Hepatic stellate cell (primary cell): ENCODE results near the gene MYBPHL.
"Not testable (repeated sequence)": the region's sequence is repeated elsewhere in the genome, so short reads cannot be mapped to it uniquely, and the experiment has no call there.

Source experiments
- DNase-seq: peaks from one replicate; pipeline ENCODE4 v3.0.0; 2011; ENCODE audit warnings: low spot score

MYBPHL gene

DNA sequence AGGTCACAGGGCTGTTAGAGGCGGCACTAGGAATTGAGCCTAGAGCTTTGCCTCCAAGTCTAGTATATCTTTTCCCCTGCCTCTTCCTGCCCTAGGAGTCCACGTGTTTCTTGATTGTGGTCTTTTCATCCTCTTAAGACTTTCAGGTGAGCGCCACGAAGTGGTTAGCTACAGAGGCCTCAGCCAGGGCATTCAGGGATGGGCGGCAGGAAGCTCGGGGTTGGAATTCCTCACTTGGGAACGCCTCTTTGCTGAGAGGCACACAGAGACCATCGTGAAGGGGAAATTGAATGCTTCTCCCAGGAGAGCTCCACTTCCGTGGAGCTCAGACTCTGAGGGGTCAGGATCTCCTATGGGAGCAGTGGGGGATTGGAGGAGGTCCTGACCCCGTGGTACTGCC, 820 bp downstream of the MYBPHL start:
- DNase-seq, result not testable (repeated sequence)

- no peak for DNase-seq
Measured at GRCh38 chr1:109304226-109304920, 2.4 kb downstream of the MYBPHL start.

DNA sequence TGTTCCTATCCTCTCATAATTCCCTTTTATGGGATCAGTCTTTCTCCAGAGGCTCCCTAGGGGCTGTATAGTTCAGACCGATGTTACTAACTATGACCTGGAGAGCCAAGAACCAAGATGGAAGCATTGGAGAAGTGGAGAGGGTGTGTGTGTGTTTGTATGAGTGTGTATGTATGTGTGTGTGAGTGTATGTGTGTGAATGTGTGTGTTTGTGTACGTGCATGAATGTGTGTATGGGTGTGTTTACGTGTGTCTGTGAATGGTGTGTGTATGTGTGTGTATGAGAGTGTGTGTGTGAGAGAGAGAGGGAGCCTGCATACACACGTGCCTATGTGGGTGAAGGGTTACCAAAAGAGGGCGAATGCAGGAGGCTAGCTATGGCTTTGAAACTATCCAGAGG, 4.9 kb downstream of the MYBPHL start:
- no peak for DNase-seq

DNA sequence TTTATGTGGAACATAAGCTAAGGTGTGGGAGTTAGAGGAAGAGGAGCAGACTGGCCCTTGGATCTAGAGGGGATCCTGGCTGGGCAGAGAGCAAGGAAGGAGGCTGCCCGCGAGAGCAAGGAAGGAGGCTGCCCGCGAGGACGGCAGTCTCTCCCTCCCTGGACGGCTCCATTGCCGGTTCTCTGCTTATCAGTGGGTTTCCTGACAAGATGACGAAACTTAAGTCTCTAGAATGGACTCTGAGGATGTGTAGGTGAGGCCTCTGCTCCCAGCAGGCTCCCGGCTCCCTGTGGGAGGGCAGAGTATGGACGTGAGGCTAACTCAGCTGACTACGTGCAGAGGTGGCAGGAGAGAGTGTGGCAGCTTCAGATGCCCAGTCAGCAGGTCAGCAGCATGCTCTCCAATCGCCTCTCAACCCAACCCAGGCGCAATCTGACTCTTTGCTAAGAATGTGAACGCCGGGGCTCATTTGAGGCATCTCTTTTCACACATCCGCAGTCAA, 6.1 kb downstream of the MYBPHL start:
- no peak for DNase-seq

- peak; percentile 66 for DNase-seq
Measured at GRCh38 chr1:109299558-109300343, 7.1 kb downstream of the MYBPHL start.

DNA sequence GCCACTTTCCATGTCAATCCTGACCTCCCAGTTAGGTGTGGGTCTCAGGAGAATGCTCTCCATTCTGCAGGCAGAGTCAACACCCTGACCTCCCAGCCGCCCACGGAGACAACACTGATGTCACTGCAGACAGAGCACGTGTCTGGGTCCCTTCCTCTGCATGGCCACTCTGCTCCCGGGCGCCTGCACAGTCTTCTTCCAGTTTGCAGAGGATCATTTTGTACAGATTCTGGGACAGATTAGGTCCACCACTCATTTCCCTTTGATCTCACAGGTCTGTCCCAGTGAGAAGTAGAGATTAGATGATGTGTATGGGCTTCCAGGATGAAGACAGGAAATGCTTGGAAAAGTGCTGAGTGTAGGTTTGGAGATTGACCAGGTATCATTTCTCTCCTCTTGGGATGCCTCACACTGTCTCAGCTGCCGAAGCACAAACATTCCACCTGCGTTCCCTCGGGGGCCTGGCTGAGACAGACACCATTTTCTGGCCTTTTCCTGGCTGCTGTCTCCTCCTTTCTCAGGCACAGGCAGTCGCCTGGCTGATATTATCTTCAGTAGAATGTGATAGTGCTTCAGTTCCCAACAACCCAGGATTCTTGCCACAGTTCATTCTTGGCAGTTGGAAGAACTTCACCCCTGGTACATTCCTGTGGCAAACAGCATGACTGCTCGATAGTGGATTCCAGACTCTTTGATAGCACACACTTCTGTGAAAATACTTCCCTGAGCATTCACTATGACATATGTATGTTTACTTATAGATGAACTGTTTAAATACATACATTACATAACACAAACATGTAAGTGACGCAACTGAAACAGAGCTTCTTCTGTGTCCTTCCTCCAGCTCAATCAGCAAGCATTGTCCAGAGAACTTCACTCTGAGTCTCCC, 7.9 kb downstream of the MYBPHL start:
- peak; percentile 89 for DNase-seq

- no peak for DNase-seq
Measured at GRCh38 chr1:109296782-109297181, 10.0 kb downstream of the MYBPHL start.

GRCh38 chr1:109295712-109296415, 10.9 kb downstream of the MYBPHL start:
- DNase-seq, result no peak

DNA sequence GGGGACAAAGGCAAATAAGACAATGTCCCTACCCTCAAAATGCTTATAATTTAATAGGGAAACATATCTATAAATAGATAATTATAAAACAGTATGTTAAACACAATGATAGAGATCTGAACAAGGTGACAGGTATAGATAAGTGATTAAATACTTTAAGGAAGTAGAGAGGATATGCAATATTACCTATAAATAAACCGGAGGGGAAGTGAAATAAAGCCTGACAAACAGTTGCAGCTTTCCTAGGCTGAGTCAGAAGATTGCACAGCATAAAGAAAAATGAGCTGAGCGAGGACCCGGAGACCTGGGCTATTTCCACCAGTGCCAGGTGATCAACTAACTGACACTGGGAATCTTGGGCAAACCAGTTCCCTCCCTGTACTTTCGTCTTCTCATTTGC, 12.3 kb downstream of the MYBPHL start:
- DNase-seq, result no peak

DNA sequence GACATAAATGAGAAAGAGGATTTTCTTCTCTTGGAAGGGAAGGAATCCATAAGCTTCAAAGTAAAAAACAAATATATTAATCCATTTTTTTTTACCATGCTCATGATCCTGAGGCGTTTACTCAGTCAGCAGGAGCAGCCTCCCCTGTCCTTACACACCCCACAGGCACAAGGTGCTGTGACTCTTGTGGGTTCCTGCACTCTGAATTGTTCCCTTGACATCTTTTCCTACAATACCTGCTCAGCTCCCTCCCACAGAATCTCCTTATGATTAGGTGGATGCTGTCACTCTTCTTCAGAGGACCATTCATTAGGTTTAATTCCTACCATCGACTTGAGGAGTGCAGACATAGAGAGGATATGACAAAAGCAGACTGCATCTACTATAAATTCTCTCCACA, 13.8 kb downstream of the MYBPHL start:
- DNase-seq, result no peak

DNA sequence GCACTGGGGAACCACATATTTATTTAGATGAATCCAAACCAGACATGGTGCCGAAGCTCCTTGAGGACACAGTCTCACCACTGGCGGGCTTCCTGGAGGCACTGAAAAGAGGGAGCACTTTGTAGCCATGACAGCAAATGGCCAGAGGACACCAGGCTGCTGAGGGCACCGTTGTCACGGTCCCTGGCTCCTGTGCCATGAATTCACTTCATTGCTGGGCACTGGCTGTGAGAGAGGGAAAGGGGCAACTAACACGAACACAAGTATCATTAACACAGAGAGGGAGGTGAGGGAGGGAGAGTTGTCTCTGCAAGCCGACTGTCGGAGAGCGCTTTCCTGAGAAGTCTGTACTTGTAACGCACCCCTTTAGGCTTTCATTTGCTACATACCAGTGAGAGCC, 14.4 kb downstream of the MYBPHL start:
- DNase-seq, result no peak

DNA sequence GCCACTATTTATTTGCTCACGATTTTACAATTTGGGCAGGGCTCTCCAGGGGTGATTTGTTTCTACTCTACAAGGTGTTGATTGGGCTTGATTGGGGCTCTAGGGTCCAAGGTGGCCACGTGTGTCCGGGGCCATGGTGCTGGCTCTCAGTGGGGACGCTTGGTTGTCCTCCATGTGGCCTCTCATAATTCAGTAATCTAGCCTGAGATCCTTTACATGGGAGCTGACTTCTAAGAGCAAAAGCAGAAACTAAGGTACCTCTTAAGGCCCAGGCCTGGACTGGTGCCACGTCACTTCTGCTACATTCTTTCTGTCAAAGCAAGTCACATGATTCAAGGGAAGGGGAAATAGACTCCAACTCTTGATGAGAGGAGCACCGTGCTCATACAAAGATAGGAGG, 15.8 kb downstream of the MYBPHL start:
- no peak for DNase-seq

- no peak for DNase-seq
Measured at GRCh38 chr1:109290137-109290536, 16.7 kb downstream of the MYBPHL start.

- not testable (repeated sequence) for DNase-seq
Measured at GRCh38 chr1:109286762-109287161, 20.0 kb downstream of the MYBPHL start.

- no peak for DNase-seq
Measured at GRCh38 chr1:109283748-109284600, 22.8 kb downstream of the MYBPHL start.

DNA sequence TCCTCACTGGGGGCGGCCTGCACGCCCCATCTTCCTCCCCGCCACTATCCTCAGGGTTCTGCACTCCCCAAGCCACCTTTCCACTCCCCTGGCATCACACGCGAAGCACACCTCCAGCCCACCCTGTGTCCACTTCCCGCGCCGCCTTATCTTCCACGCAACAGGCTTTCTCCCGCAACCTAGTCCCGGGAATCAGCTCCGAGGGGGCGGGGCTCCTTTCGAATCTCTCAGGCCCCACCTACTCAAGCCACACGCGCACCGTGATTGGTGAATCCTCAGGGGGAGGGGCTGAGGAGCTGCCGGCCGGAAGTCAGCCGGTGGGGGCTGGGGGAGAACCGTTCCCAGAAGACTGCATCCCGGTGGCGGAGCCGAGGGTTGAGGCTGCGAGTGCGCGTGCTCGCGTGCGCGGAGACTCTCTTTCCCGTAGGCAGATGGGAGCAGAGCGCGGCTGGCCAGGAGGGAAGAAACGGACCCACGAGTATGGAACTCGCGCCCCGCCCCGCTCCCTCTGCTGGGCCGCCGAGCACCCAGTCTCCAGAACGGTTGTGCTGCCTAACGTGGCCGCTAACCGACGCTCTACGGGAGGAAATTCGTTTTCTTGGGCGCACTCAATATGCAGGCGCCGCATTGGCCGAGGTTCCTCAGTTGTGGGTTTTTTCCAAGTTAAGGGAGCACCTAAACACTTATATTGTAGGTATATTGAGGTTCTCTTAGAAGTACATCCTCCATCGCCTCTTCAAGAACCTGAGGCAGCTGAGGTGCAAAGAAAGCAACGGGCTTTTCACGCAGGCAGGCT, 23.7 kb downstream of the MYBPHL start, which contains the start of gene PSRC1:
PSRC1 (minus strand) TSS at position 194 of the 796 bp plus-strand sequence.
- DNase-seq, result peak; percentile 99

- DNase-seq, result no peak
Measured at GRCh38 chr1:109282497-109282951, 24.3 kb downstream of the MYBPHL start.

GRCh38 chr1:109281680-109282496, 24.9 kb downstream of the MYBPHL start:
- no peak for DNase-seq

DNA sequence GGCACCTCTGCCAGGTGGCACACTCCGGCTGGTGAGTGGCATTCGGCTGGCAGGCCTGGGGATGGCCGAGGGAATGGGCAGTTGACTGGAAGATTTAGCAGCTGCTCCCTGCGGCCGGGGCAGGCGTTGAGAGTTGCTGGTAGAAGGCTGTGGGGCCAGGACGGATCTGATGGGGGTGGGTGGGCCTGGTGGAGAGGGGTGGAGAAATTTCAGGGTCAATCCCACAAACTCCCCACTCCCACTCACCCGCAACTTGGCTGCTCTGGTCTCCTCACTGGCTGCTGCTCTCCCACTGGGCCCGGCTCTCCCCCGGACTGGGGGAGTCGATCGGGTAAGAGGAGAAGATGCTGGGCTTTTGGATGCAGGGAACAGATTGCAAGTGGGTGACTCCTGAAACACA, 25.9 kb downstream of the MYBPHL start:
- no peak for DNase-seq
